Liver (tissue), 9 donors: ENCODE results near the gene UTF1. TPM values are rescaled to one million over a fixed set of nuclear protein-coding genes. Genes with fewer than 3 reads are reported as not detected.

Source experiments
- DNase-seq: peaks from one replicate; pipeline ENCODE4 v3.0.0-alpha.2; 2017; ENCODE audit warnings: low spot score
- H3K27ac ChIP-seq, 2 donors: one replicate each; pipeline ENCODE4 v1.7.0; 2013; ENCODE audit warnings: inconsistent platforms in 2 of 2, low read length in 2 of 2, control low read depth in 1 of 2, low read depth in 1 of 2, mild to moderate bottlenecking in 1 of 2
- H3K27me3 ChIP-seq, 4 donors: one replicate each; pipeline versions ENCODE4 v1.6.1 to v1.7.0; 2013; ENCODE audit warnings: low read length in 3 of 4, inconsistent platforms in 1 of 4, mild to moderate bottlenecking in 1 of 4, moderate library complexity in 1 of 4; ENCODE audit not compliant: control insufficient read depth in 4 of 4, insufficient read depth in 4 of 4
- H3K36me3 ChIP-seq, 4 donors: one replicate each; pipeline versions ENCODE4 v1.6.1 to v1.7.0; 2013; ENCODE audit warnings: low read length in 3 of 4, mild to moderate bottlenecking in 3 of 4, low read depth in 1 of 4, moderate library complexity in 1 of 4; ENCODE audit not compliant: control insufficient read depth in 4 of 4, insufficient read depth in 3 of 4
- H3K4me1 ChIP-seq, 4 donors: one replicate each; pipeline versions ENCODE4 v1.6.1 to v1.7.0; 2013; ENCODE audit warnings: low read length in 3 of 4, mild to moderate bottlenecking in 3 of 4, moderate library complexity in 1 of 4; ENCODE audit not compliant: control insufficient read depth in 4 of 4, insufficient read depth in 4 of 4
- H3K4me3 ChIP-seq, 3 donors: one replicate each; pipeline versions ENCODE4 v1.6.1 to v1.7.0; 2013; ENCODE audit warnings: low read length in 3 of 3, control low read depth in 1 of 3, low read depth in 1 of 3, mild to moderate bottlenecking in 1 of 3
- H3K9ac ChIP-seq, 2 donors: one replicate each; pipeline ENCODE4 v1.7.0; 2013; ENCODE audit warnings: low read length in 2 of 2, mild to moderate bottlenecking in 2 of 2, moderate library complexity in 2 of 2, control low read depth in 1 of 2, low read depth in 1 of 2
- H3K9me3 ChIP-seq, 4 donors: one replicate each; pipeline versions ENCODE4 v1.6.1 to v1.7.0; 2013; ENCODE audit warnings: low read length in 3 of 4; ENCODE audit not compliant: control insufficient read depth in 4 of 4
- ATF3 ChIP-seq: IDR thresholded peaks from 2 replicates; pipeline ENCODE4 v1.6.1; 2016; ENCODE audit warnings: antibody characterized with exemption
- CTCF ChIP-seq: fragments of 150-350 bp; IDR thresholded peaks from 2 replicates; pipeline ENCODE4 v1.5.1; 2017; ENCODE audit warnings: improper control_type of control experiment, low read depth, low read length; ENCODE audit not compliant: missing input control
- EGR1 ChIP-seq, 2 donors: IDR thresholded peaks; 2 replicates each; pipeline ENCODE4 v1.6.1; 2016 to 2018; ENCODE audit warnings: antibody characterized with exemption in 2 of 2, low read depth in 2 of 2
- FOXA1 ChIP-seq: IDR thresholded peaks from 2 replicates; pipeline ENCODE4 v1.6.1; 2016; ENCODE audit warnings: antibody characterized with exemption
- FOXA2 ChIP-seq: IDR thresholded peaks from 2 replicates; pipeline ENCODE4 v1.6.1; 2016; ENCODE audit warnings: antibody characterized with exemption
- HNF4A ChIP-seq, 2 donors: conservative IDR thresholded peaks; 2 replicates each; pipeline ENCODE4 v1.6.1; 2016; ENCODE audit warnings: antibody characterized with exemption in 2 of 2, mild to moderate bottlenecking in 2 of 2
- HNF4G ChIP-seq: IDR thresholded peaks from 2 replicates; pipeline ENCODE4 v1.6.1; 2016; ENCODE audit warnings: antibody characterized with exemption
- JUND ChIP-seq, 2 donors: IDR thresholded peaks; 2 replicates each; pipeline ENCODE4 v1.6.1; 2016; ENCODE audit warnings: antibody characterized with exemption in 2 of 2
- MAX ChIP-seq: IDR thresholded peaks from 2 replicates; pipeline ENCODE4 v1.6.1; 2016; ENCODE audit warnings: antibody characterized with exemption
- NR2F2 ChIP-seq: IDR thresholded peaks from 2 replicates; pipeline ENCODE4 v1.6.1; 2016; ENCODE audit warnings: antibody characterized with exemption
- RAD21 ChIP-seq, 2 donors: IDR thresholded peaks; 2 replicates each; pipeline ENCODE4 v1.6.1; 2016; ENCODE audit warnings: antibody characterized with exemption in 2 of 2, mild to moderate bottlenecking in 2 of 2
- REST ChIP-seq: IDR thresholded peaks from 2 replicates; pipeline ENCODE4 v1.6.1; 2016; ENCODE audit warnings: antibody characterized with exemption, mild to moderate bottlenecking
- RXRA ChIP-seq, 2 donors: IDR thresholded peaks; 2 replicates each; pipeline ENCODE4 v1.6.1; 2017 to 2018; ENCODE audit warnings: antibody characterized with exemption in 2 of 2, mild to moderate bottlenecking in 1 of 2
- SP1 ChIP-seq: IDR thresholded peaks from 2 replicates; pipeline ENCODE4 v1.6.1; 2018; ENCODE audit warnings: antibody characterized with exemption, mild to moderate bottlenecking
- TAF1 ChIP-seq: conservative IDR thresholded peaks from 2 replicates; pipeline ENCODE4 v1.6.1; 2016; ENCODE audit warnings: antibody characterized with exemption, mild to moderate bottlenecking
- ZBTB33 ChIP-seq: IDR thresholded peaks from 2 replicates; pipeline ENCODE4 v1.6.1; 2016; ENCODE audit warnings: antibody characterized with exemption
- WGBS: extraction: QIAGEN DNeasy Blood & Tissue Kit; methylation state at CpG from one replicate; pipeline ENCODE4 v1.1.7; 2013; 5-methylcytosine and 5-hydroxymethylcytosine counted together
- polyA plus RNA-seq, 2 donors: library from polyadenylated mRNA; stranded (reverse) in 1 of 2; unstranded in 1 of 2; fragments of 200-250 nt in 1 of 2; fragments of >200 nt in 1 of 2; fragmentation: Nextera tagmentation in 1 of 2; extraction: Ambion mirVana in 1 of 2; gene quantifications; one replicate each; pipeline versions ENCODE4 v1.2.1 to v1.2.3, GENCODE V29; 2013 to 2015
- total RNA-seq, 2 donors: library from RNA; depleted of rRNA; stranded (reverse); fragments of >200 nt; gene quantifications; one replicate each; pipeline ENCODE4 v1.2.3, GENCODE V29; 2014
- donor health status: healthy.
- donor health status: healthy.
- donor health status: healthy.
- donor health status: healthy.
- donor health status: healthy.

The UTF1 gene
- total and polyA plus RNA-seq, 4 donors, result not detected

GRCh38 chr10:133277277-133277992 lies 47.4 kb downstream of the UTF1 start:
- Histone ChIP-seq H3K4me1 (peaks cover 12 to 36% (median 27%) of the 10 kb centered on the region in 4 donors), H3K36me3 (peaks cover 4 to 24% (median 8%) of the 10 kb centered on the region in 4 donors), H3K9ac (no peak overlapping the region), H3K4me3 (no peak overlapping the region), H3K9me3 (no peaks in the 10 kb centered on the region), H3K27me3 (no peaks in the 10 kb centered on the region), H3K27ac (peak overlapping the region; percentile 64 to 84)
- DNase-seq, result no peak
- TF ChIP-seq FOXA2 (no peak), CTCF (no peak), RXRA (IDR thresholded peaks at IDR 0.05) (no peak), ATF3 (no peak), REST (no peak), HNF4G (no peak), JUND (IDR thresholded peaks at IDR 0.05) (no peak), RAD21 (IDR thresholded peaks at IDR 0.05) (no peak), EGR1 (IDR thresholded peaks at IDR 0.05; ENCODE audit: low read depth in 2 of 2) (no peak), NR2F2 (no peak)
- WGBS, result 76% methylated on average over 25 of the region's 25 CpGs

GRCh38 chr10:133277993-133278576 lies 48.1 kb downstream of the UTF1 start:
- TF ChIP-seq TAF1 (no peak), FOXA1 (no peak), SP1 (peak; percentile 54), HNF4G (no peak), ZBTB33 (no peak), MAX (no peak), RXRA (IDR thresholded peaks at IDR 0.05) (peak; percentile 32 to 65), ATF3 (no peak), CTCF (no peak), HNF4A (conservative IDR thresholded peaks at IDR 0.05) (peak; percentile 61 to 79), EGR1 (IDR thresholded peaks at IDR 0.05; ENCODE audit: low read depth in 2 of 2) (no peak), FOXA2 (no peak)
- peaks cover 9 to 30% (median 14%) of the 10 kb centered on the region in 4 donors for H3K36me3 ChIP-seq
- H3K9me3 ChIP-seq, result no peaks in the 10 kb centered on the region
- peak overlapping the region; percentile 64 to 84 for H3K27ac ChIP-seq
- 48% methylated on average over 12 of the region's 12 CpGs for WGBS
- H3K27me3 ChIP-seq, result no peaks in the 10 kb centered on the region
- H3K9ac ChIP-seq, result no peak overlapping the region
- H3K4me1 ChIP-seq, result peaks cover 12 to 36% (median 27%) of the 10 kb centered on the region in 4 donors
- no peak for DNase-seq
- H3K4me3 ChIP-seq, result no peak overlapping the region
